Tibial nerve (tissue), 4 donors: ENCODE data around the gene SLC24A3.

Source experiments
- CTCF ChIP-seq, 5 experiments: fragments of 200-600 bp in 3 of 5; fragments of 450-650 bp in 2 of 5; sonication (generic) in 3 of 5; IDR thresholded peaks; one replicate each; pipeline ENCODE4 v1.5.1; 2016 to 2019; ENCODE audit warnings: antibody characterized with exemption in 5 of 5, mild to moderate bottlenecking in 3 of 5, moderate library complexity in 2 of 5
- EP300 ChIP-seq, 2 donors: sonication (generic); formaldehyde crosslinking; IDR thresholded peaks; one replicate each; pipeline ENCODE4 v1.6.1; 2017; ENCODE audit warnings: antibody characterized with exemption in 2 of 2, mild to moderate bottlenecking in 1 of 2
- POLR2A ChIP-seq, 2 donors: fragments of 450-650 bp; IDR thresholded peaks; one replicate each; pipeline ENCODE4 v1.6.1; 2017; ENCODE audit warnings: antibody characterized with exemption in 2 of 2, mild to moderate bottlenecking in 2 of 2, moderate library complexity in 2 of 2

GRCh38 chr20:19642860-19643259, 430.4 kb downstream of the SLC24A3 start:
- TF ChIP-seq CTCF (IDR thresholded peaks at IDR 0.05) (no peak), POLR2A (IDR thresholded peaks at IDR 0.05) (no peak), EP300 (IDR thresholded peaks at IDR 0.05) (no peak)
